ENCODE results near the gene TSPAN9. TPM values are rescaled to one million over a fixed set of nuclear protein-coding genes. Genes with fewer than 3 reads are reported as not detected.
A peak's percentile ranks its signal among the peaks of the same experiment; 100 is the strongest.

TSPAN9 gene
- total and polyA plus RNA-seq, 8 donors: 1.4 to 58.3 (median 7.9) TPM

- peaks cover 8 to 23% (median 10%) of the 10 kb centered on the region in 4 donors for H3K4me1 ChIP-seq
- no peaks in the 10 kb centered on the region for H3K9me3 ChIP-seq
- no peak overlapping the region for H3K4me3 ChIP-seq
- intact Hi-C loops (cut with DNase I; ENCODE audit: low total_unique reads): loop anchor here (5.0 kb wide), 2 partner anchors 473 to 503 kb away; no protein-coding TSS in a partner anchor
- WGBS, 5 donors: 68 to 77% (median 76%) methylated on average over 26 to 30 of the region's 30 CpGs
- no peak for TF ChIP-seq CTCF (IDR thresholded peaks at IDR 0.05)
- no peak for TF ChIP-seq POLR2AphosphoS5 (IDR thresholded peaks at IDR 0.05)
- TF ChIP-seq POLR2A (IDR thresholded peaks at IDR 0.05): no peak
- no peak for TF ChIP-seq EP300 (IDR thresholded peaks at IDR 0.05)
- H3K27ac ChIP-seq: peak overlapping the region in 1 of 5 donors; percentile 31
- peak; percentile 46 to 64 for DNase-seq
- H3K36me3 ChIP-seq: no peaks in the 10 kb centered on the region
- H3K27me3 ChIP-seq: peaks cover 0 to 51% (median 0%) of the 10 kb centered on the region in 3 donors
Measured at GRCh38 chr12:3304436-3305165, 227.4 kb downstream of the TSPAN9 start.

- Histone ChIP-seq H3K4me1 (peaks cover 2 to 15% (median 3%) of the 10 kb centered on the region in 4 donors), H3K27me3 (peaks cover 0 to 60% (median 0%) of the 10 kb centered on the region in 3 donors), H3K9me3 (no peaks in the 10 kb centered on the region), H3K4me3 (no peak overlapping the region), H3K36me3 (no peaks in the 10 kb centered on the region), H3K27ac (no peak overlapping the region)
- intact Hi-C loops (cut with DNase I; ENCODE audit: low total_unique reads): no loop called here
- TF ChIP-seq POLR2A (IDR thresholded peaks at IDR 0.05): no peak
- no peak for DNase-seq
- 90 to 96% (median 91%) methylated on average over 11 to 12 of the region's 12 CpGs for WGBS, 5 donors
Measured at GRCh38 chr12:3305464-3305863, 228.3 kb downstream of the TSPAN9 start.

GRCh38 chr12:3305904-3306619, 228.9 kb downstream of the TSPAN9 start:
- no peak overlapping the region for H3K4me3 ChIP-seq
- H3K4me1 ChIP-seq: peaks cover 0 to 16% (median 0%) of the 10 kb centered on the region in 4 donors
- H3K27me3 ChIP-seq: peaks cover 0 to 65% (median 0%) of the 10 kb centered on the region in 3 donors
- H3K36me3 ChIP-seq: no peaks in the 10 kb centered on the region
- WGBS, 5 donors: 83 to 91% (median 87%) methylated on average over 15 to 19 of the region's 19 CpGs
- no peak for TF ChIP-seq POLR2AphosphoS5 (IDR thresholded peaks at IDR 0.05)
- no peak for TF ChIP-seq POLR2A (IDR thresholded peaks at IDR 0.05)
- TF ChIP-seq CTCF (IDR thresholded peaks at IDR 0.05): no peak
- no peak for TF ChIP-seq EP300 (IDR thresholded peaks at IDR 0.05)
- intact Hi-C loops (cut with DNase I; ENCODE audit: low total_unique reads): no loop called here
- H3K27ac ChIP-seq: no peak overlapping the region
- DNase-seq: no peak
- no peaks in the 10 kb centered on the region for H3K9me3 ChIP-seq

DNA sequence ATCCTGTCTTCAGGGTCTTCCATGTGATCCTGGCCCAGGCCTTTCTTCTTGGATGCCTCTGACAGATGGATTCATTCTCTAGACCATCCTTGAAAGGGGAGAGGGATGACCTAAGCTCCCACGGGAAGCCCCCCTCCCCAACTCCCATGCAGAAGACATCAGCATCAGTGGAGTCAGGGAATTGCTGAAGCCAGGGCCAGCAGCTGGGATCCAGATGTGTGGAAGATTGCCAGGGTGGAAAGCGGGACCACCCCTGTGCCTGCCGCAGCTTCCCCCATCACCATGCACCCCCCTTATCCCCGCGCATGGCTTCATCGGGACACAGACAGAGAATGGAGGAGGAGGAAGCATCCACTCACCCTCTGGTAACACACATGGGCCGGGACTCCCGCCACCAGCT, 230.2 kb downstream of the TSPAN9 start:
- intact Hi-C loops (cut with DNase I; ENCODE audit: low total_unique reads): no loop called here

More for the DNA sequence above, 230.2 kb downstream of the TSPAN9 start:
- Histone ChIP-seq H3K27ac (no peak overlapping the region), H3K9me3 (no peaks in the 10 kb centered on the region), H3K4me1 (peaks cover 0 to 16% (median 3%) of the 10 kb centered on the region in 4 donors), H3K27me3 (peaks cover 0 to 71% (median 0%) of the 10 kb centered on the region in 3 donors), H3K36me3 (no peaks in the 10 kb centered on the region), H3K4me3 (no peak overlapping the region)
- TF ChIP-seq EP300 (IDR thresholded peaks at IDR 0.05): no peak
- no peak for TF ChIP-seq CTCF (IDR thresholded peaks at IDR 0.05)
- TF ChIP-seq POLR2A (IDR thresholded peaks at IDR 0.05): no peak
- no peak for TF ChIP-seq POLR2AphosphoS5 (IDR thresholded peaks at IDR 0.05)
- WGBS, 5 donors: 56 to 70% (median 70%) methylated on average over 7 to 8 of the region's 8 CpGs
- peak in 1 of 2 donors; percentile 81 for DNase-seq
